Measurements from ENCODE around the gene TUBGCP2. TPM values are rescaled to one million over a fixed set of nuclear protein-coding genes. Genes with fewer than 3 reads are reported as not detected.

The TUBGCP2 gene
- polyA plus RNA-seq, 3 donors, result 59.2 to 79.8 (median 61.1) TPM

DNA sequence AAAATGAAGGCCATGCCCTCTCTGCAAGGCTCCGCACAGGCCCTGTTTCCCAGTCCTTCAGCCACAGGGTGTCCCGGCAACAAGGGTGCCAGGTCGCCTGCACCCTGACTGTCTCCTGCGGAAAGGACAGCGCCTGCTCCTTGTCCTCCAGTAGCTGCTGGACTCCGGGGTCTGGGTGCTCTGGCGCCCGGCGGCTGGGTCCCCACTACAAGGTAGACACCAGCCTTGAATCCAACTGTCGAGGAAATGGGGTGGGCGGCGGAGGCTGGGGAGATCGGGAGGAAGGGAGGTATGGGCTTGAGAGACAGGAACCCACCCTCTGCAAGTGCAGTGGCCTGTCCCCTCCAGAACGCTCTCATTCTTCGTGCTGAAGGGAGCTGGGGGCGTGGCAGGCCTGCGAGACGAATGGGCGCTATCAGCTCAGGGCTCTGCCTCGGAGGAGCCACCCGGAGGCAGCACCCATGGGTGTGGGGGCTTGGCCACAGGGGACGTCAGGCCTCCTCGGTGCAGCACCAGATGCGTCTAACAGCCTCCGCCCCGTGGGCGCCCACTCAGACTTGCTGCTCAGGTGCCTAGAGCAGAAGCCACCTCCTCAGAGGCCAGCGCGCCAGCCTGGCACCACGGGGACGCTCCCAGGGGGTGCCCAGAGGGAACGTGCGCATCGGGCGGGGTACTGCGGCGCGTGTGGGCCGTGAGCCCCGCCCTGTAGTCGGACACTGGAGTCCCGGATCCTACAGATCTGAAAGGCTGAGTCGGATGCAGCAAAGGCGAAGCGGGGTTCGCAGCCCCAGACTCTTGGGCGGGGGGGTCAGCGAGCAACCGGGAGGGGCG, 47.6 kb downstream of the TUBGCP2 start:
- DNase-seq (ENCODE audit: extremely low read depth in 1 of 11, low read depth in 9 of 11, low spot score in 4 of 11), result no peak

DNA sequence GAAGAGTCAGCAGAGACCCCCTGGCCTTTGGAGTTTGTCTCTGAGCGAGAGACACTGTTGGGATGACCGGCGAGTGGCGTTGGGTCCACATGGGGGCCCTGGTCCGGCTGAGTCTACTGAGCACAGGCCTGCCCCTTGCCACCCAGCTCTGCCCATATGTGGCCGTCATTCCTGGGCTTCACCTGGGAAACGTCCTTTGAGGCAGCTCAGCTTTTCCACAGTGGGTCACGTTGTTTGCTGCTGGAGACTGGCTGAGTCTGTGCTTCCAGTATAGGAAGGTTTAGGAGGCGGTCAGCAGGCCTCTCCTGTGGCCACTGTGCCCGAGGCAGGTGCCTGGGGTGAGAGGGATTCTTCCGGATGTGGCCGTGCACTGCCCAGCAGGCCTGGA, 49.1 kb downstream of the TUBGCP2 start:
- no peak for DNase-seq (ENCODE audit: extremely low read depth in 1 of 11, low read depth in 9 of 11, low spot score in 4 of 11)

DNA sequence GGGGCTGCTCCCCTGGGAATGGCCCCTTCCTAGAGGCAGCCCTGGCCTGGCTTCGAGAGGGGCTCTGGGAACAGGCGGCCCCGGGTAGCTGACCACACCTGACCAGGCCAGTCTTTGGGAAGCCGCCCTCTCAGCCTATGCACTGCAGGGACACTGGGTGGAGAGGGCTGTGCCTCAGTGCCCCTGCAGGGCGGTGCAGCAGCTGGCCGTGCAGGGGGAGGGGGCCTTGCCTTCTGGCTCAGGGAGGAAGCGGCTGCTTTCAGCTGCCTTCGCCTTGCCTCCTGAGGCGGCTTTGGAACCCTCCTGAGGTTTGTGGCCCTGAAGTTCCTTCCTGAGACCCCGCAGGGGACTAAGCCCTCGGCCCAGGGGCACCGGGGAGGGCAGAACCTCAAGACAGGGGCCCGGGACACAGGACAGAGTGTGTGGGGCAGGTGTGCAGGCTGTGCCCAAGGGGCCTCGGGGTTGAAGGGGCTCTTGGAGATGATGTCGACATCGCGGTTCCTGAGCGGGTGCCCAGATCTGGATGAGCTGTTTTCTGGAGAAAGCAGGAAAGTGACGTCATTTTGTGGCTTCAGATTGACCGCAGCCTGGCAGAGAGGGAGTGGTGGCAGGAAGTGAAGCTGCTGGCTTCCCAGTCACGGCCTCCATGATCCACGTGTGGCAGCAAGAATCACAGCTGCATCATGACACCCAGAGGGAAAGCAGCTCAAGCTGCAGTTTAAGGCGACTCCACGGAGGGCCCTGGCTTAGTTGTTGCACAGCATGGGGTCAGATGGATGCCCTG, 49.7 kb downstream of the TUBGCP2 start:
- DNase-seq (ENCODE audit: extremely low read depth in 1 of 11, low read depth in 9 of 11, low spot score in 4 of 11), result no peak

- DNase-seq (ENCODE audit: extremely low read depth in 1 of 11, low read depth in 9 of 11, low spot score in 4 of 11), result no peak
Measured at GRCh38 chr10:133258066-133258817, 50.4 kb downstream of the TUBGCP2 start.

DNA sequence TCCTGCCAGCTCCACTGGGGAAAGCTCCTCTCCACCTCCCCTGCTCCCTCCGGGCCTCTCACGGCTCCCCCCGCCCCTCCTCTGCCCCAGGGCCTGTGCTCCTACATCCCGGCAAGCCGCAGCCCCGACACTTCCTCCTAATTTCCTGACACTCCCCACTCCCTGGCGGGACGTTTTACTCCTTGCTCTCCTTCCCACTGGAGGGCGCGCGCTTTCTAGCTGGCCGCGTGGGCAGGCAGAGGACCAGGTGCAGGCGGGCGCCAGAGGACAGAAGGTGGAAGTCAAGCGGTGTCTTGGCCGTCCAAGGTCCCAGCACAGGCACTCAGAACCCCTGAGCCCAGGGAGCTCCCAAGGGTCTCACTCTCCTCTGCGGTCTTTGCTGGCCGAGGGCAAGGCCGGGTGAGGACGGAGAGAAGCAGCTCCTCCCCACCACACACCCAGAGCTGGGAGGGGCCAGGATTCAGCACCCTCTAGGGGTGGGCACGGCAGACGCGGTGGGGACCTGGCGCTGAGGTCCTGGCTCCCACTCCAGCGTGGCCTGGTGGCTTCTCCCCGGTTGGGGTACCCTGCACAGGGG, 51.1 kb downstream of the TUBGCP2 start:
- no peak for DNase-seq (ENCODE audit: extremely low read depth in 1 of 11, low read depth in 9 of 11, low spot score in 4 of 11)

DNA sequence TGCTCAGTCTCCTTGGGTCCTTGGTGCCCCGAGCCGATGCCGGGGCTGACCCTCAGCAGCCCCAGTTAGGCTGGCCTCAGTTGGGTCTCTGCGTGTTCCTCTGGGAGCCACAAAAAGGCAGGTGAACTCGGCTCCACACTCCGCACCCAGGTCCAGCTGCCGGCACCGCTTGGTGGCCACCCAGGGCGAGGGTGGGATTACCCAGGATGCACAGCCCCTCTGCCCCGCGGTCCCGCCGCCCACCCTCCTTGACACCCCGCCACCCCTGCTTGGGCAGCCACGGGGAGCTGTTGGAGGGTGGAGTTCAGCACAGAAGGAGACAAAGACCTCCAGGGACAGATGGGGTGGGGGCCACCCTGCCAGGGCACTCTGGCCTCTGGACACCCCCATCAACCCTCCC, 53.3 kb downstream of the TUBGCP2 start:
- DNase-seq (ENCODE audit: extremely low read depth in 1 of 11, low read depth in 9 of 11, low spot score in 4 of 11), result no peak

DNA sequence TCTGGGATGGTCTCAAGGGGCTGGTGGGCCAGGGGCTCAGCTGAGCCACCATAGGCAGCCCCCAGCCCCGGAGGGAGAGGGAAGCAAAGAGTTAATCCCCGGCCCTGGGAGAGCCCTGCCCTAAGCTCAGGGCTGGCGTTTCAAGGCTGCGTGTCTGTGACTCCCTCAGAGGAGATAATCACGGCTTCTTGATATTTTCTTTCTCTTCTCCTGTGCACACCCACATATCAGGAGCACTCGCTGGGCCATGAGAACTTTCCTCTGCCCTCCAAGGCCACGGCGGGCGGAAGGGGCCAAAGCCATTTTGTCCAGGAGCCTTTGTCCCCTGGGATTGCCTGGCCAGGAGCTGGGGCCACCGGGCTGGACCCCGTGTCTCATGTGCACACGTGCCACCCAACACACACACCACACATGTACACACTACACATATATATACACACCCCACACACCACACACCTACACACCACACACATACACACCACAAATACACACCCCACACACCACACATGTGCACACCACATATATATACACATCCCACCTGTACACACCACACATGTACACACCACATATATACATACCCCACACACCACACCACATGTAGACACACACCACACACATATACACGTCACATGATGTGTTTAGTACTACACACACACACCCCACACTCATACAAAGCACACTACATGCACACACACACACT, 54.1 kb downstream of the TUBGCP2 start:
- no peak for DNase-seq (ENCODE audit: extremely low read depth in 1 of 11, low read depth in 9 of 11, low spot score in 4 of 11)

GRCh38 chr10:133253361-133253955, 55.2 kb downstream of the TUBGCP2 start:
- DNase-seq (ENCODE audit: extremely low read depth in 1 of 11, low read depth in 9 of 11, low spot score in 4 of 11), result no peak

DNA sequence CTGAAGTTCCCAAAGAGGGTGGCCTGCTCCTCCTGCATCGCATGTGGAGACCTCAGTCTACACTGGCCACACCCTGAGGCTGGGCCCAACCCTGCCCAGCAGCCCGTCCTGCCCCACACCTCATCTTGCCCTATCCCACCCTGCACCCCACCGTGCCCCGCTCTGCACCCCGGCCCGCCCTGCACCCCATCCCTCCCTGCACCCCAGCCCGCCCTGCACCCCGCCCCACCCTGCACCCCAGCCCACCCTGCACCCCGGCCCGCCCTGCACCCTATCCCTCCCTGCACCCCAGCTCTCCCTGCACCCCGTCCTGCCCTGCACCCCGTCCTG, 56.5 kb downstream of the TUBGCP2 start:
- DNase-seq (ENCODE audit: extremely low read depth in 1 of 11, low read depth in 9 of 11, low spot score in 4 of 11), result no peak

- DNase-seq (ENCODE audit: extremely low read depth in 1 of 11, low read depth in 9 of 11, low spot score in 4 of 11), result no peak
Measured at GRCh38 chr10:133251388-133252222, 57.1 kb downstream of the TUBGCP2 start.

DNA sequence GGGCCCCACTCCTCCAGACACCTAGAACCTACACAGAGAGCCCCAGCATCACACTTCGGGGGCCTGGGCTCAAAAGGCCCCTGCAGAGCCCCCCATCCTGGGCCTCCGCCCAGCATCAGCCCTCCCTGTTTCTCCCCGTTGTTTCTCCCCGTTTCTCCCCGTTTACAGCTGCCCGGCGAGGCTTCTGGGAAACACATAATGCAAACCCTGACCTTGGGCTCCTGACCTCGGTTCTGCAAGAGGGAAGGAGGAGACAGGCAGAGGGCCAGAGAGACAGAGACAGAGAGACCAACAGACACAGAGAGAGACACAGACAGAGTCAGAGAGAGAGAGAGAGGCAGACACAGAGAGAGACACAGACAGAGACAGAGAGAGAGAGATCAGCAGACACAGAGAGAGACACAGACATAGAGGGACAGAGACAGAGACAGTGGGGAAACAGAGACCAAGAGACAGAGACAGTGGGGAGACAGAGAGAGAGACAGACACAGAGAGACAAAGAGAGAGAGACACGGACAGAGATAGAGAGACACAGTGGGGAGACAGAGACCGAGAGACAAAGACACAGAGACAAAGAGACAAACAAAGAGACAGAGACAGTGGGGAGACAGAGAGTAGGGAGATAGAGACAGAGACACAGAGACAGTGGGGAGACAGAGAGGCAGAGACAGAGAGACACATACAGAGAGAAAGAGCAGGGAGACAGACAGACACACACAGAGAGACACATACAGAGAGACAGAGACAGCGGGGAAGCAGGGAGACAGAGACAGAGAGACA, 58.5 kb downstream of the TUBGCP2 start:
- no peak for DNase-seq (ENCODE audit: extremely low read depth in 1 of 11, low read depth in 9 of 11, low spot score in 4 of 11)

GRCh38 chr10:133249094-133249780, 59.4 kb downstream of the TUBGCP2 start:
- DNase-seq (ENCODE audit: extremely low read depth in 1 of 11, low read depth in 9 of 11, low spot score in 4 of 11), result no peak

- no peak for DNase-seq (ENCODE audit: extremely low read depth in 1 of 11, low read depth in 9 of 11, low spot score in 4 of 11)
Measured at GRCh38 chr10:133248334-133248715, 60.3 kb downstream of the TUBGCP2 start.

DNA sequence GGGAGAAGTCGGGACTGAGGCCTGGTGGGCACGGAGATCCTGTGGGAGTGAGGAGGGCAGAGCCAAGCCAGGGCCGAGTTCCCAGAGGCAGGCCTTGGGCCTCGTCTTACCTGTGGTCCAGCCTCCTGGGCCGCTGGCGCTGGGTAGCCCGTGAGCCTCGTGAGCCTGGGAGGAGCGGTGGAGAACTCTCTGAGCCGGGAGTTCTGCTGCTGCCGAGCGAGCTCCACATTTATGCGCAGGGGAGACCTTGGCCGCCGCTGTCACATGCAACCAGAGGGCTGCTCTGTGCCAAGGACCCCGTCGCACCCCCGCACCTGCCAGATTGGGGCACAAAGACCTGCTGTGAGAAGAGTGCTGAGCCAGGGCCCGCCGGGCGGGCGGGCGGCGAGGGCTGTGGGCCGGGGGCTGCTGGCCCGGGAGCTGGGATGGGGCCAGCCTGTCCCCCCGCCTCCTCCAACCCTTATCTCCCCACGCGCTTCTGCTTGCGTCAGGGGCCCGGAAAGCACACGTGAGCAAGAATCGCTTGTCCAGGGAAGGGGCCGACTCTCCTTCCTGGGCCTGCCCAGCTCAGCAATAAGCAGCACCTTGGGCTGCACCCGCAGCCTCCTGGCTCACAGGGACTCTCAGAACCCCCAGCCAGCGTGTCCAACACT, 60.9 kb downstream of the TUBGCP2 start:
- DNase-seq (ENCODE audit: extremely low read depth in 1 of 11, low read depth in 9 of 11, low spot score in 4 of 11), result no peak

- no peak for DNase-seq (ENCODE audit: extremely low read depth in 1 of 11, low read depth in 9 of 11, low spot score in 4 of 11)
Measured at GRCh38 chr10:133246236-133246626, 62.4 kb downstream of the TUBGCP2 start.
